PC-3 (cell line): ENCODE results near the gene NDFIP2. TPM values are rescaled to one million over a fixed set of nuclear protein-coding genes. Genes with fewer than 3 reads are reported as not detected.

Experiments used
- ATAC-seq: fragments of 200-7000 bp; cut with Tn5 transposase; 2 replicates; pipeline ENCODE4 v1.9.1; 2020; ENCODE audit warnings: mild to moderate bottlenecking, moderate library complexity
- BruUV-seq: library from RNA; stranded (reverse); fragments of 400-500 nt; replicated peaks from 2 replicates; lab custom pipeline; 2021; lab: Mats Ljungman, UMichigan
- CTCF ChIA-PET: fragments of 300-600 bp; sonication (Branson Sonifier 250); formaldehyde crosslinking; loops from one replicate; lab custom pipeline; 2022; ENCODE audit warnings: antibody characterized with exemption; lab: Charles Lee
- POLR2A ChIA-PET: fragments of 300-600 bp; sonication (Branson Sonifier 250); formaldehyde crosslinking; loops from one replicate; lab custom pipeline; 2022; ENCODE audit warnings: antibody characterized with exemption; ENCODE audit not compliant: unreplicated experiment; lab: Charles Lee
- DNase-seq: peaks from one replicate; pipeline ENCODE4 v3.0.0-alpha.2; 2015
- H2AFZ ChIP-seq: fragments of 300-600 bp; sonication (generic); 2 replicates; pipeline ENCODE4 v1.6.0; 2016; ENCODE audit warnings: antibody characterized with exemption, low read length
- H3F3A ChIP-seq: fragments of 300-600 bp; sonication (generic); one replicate; pipeline ENCODE4 v1.6.0; 2017; ENCODE audit warnings: antibody characterized with exemption, low read length, control low read depth, mild to moderate bottlenecking; ENCODE audit not compliant: unreplicated experiment
- H3K27ac ChIP-seq: fragments of 300-600 bp; sonication (generic); 2 replicates; pipeline ENCODE4 v1.5.1; 2016; ENCODE audit warnings: mild to moderate bottlenecking, low read length
- H3K27me3 ChIP-seq: fragments of 300-600 bp; sonication (generic); 2 replicates; pipeline ENCODE4 v1.6.1; 2016; ENCODE audit warnings: low read length, mixed read lengths
- H3K36me3 ChIP-seq: fragments of 300-600 bp; sonication (generic); 2 replicates; pipeline ENCODE4 v1.6.1; 2016; ENCODE audit warnings: low read depth, mixed run types, low read length, mixed read lengths
- H3K4me1 ChIP-seq: fragments of 300-600 bp; sonication (generic); 2 replicates; pipeline ENCODE4 v1.5.1; 2016; ENCODE audit warnings: low read length; ENCODE audit not compliant: insufficient read depth
- H3K4me2 ChIP-seq: fragments of 300-600 bp; sonication (generic); 2 replicates; pipeline ENCODE4 v1.6.0; 2016; ENCODE audit warnings: low read length
- H3K4me3 ChIP-seq: fragments of 300-600 bp; sonication (generic); 2 replicates; pipeline ENCODE4 v1.5.1; 2016; ENCODE audit warnings: mild to moderate bottlenecking, low read length, mixed read lengths
- H3K79me2 ChIP-seq: fragments of 300-600 bp; sonication (generic); 2 replicates; pipeline ENCODE4 v1.6.1; 2017; ENCODE audit warnings: low read length, mixed read lengths
- H3K9ac ChIP-seq: fragments of 300-600 bp; sonication (generic); 2 replicates; pipeline ENCODE4 v1.6.0; 2016; ENCODE audit warnings: mild to moderate bottlenecking, low read length
- H3K9me2 ChIP-seq: fragments of 300-600 bp; sonication (generic); replicated peaks from 2 replicates; pipeline ENCODE4 v1.6.1; 2016; ENCODE audit warnings: mixed run types, low read length, mixed read lengths
- H3K9me3 ChIP-seq: fragments of 300-600 bp; sonication (generic); 2 replicates; pipeline ENCODE4 v1.6.1; 2016; ENCODE audit warnings: low read length, mixed read lengths
- H4K20me1 ChIP-seq: fragments of 300-600 bp; sonication (generic); 2 replicates; pipeline ENCODE4 v1.6.1; 2016; ENCODE audit warnings: low read length, mixed read lengths
- EZH2 ChIP-seq: fragments of 300-600 bp; sonication (generic); IDR thresholded peaks from one replicate; pipeline ENCODE4 v1.6.1; 2017; ENCODE audit warnings: antibody characterized with exemption, mild to moderate bottlenecking, low read length; ENCODE audit not compliant: unreplicated experiment
- EZH2phosphoT487 ChIP-seq: fragments of 300-600 bp; sonication (generic); IDR thresholded peaks from 2 replicates; pipeline ENCODE4 v1.6.1; 2018; ENCODE audit warnings: mild to moderate bottlenecking, antibody characterized with exemption, low read length, borderline replicate concordance
- intact Hi-C: fragments of 100-400 bp; cut with micrococcal nuclease; formaldehyde crosslinking; loops from 2 replicates; pipeline ENCODE4 v1.9.0; 2023
- total RNA-seq: library from RNA; depleted of rRNA; stranded (reverse); fragments of >200 nt; gene quantifications from 2 replicates; pipeline ENCODE4 v1.2.3, GENCODE V29; 2014
- TF ChIP-seq, protein P1 (sequence below): fragments of 300-600 bp; sonication (generic); conservative IDR thresholded peaks from 2 replicates; pipeline ENCODE4 v1.5.1; 2017; ENCODE audit warnings: antibody characterized with exemption, low read depth, mild to moderate bottlenecking, low read length

NDFIP2 gene
- total RNA-seq, 1 experiment from 2014 or later: 19.5 TPM

DNA sequence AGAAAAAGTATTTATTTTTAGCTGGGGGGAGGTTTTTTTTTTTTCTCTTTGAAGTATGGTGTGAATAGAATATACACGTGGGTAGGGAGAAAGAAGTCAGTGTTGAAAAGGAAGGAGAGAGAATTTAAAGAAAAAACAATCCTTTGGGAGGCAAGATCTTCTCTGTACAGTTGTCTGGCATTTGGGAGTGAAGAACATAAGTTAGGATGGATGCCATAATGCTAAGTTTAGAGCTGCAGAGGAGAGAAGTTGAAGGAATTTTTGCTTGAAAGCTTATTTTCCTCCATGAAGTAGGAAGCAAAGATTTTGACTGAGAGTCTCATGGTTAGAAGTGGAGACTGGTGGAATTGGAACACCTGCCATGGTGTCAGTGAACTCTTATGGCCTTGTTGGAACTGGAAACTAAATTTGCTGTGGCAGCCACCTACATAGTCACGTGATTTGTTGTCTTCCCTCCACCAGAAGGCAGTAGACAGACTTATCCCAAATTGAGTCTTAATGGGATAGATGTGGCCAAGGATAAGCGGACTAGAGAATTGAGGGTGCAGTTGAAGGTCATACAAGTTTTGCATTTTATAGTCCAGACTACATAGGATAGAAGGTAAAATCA lies 22.0 kb downstream of the NDFIP2 start:
- no TSS peak for BruUV-seq
- no peak overlapping the region for H2AFZ ChIP-seq
- no peaks in the 10 kb centered on the region for H3F3A ChIP-seq
- H3K27ac ChIP-seq: no peak overlapping the region
- H3K9me2 ChIP-seq: no peaks in the 10 kb centered on the region
- intact Hi-C loops: no loop called here
- peaks cover 2% of the 10 kb centered on the region for H3K4me1 ChIP-seq
- 0 out of 2 replicates have a peak, but pooled peaks cover 8% of the 10 kb centered on the region for H3K9me3 ChIP-seq
- no peaks in the 10 kb centered on the region for H3K27me3 ChIP-seq
- H3K9ac ChIP-seq: no peak overlapping the region
- ChIA-PET POLR2A (no interaction called here), CTCF (no interaction called here)
- ATAC-seq (no peak), DNase-seq (no peak)
- H3K4me2 ChIP-seq: no peak overlapping the region
- H3K4me3 ChIP-seq: no peak overlapping the region
- TF ChIP-seq EZH2 (no peak), EZH2phosphoT487 (no peak)
- TF ChIP-seq, protein P1, sequence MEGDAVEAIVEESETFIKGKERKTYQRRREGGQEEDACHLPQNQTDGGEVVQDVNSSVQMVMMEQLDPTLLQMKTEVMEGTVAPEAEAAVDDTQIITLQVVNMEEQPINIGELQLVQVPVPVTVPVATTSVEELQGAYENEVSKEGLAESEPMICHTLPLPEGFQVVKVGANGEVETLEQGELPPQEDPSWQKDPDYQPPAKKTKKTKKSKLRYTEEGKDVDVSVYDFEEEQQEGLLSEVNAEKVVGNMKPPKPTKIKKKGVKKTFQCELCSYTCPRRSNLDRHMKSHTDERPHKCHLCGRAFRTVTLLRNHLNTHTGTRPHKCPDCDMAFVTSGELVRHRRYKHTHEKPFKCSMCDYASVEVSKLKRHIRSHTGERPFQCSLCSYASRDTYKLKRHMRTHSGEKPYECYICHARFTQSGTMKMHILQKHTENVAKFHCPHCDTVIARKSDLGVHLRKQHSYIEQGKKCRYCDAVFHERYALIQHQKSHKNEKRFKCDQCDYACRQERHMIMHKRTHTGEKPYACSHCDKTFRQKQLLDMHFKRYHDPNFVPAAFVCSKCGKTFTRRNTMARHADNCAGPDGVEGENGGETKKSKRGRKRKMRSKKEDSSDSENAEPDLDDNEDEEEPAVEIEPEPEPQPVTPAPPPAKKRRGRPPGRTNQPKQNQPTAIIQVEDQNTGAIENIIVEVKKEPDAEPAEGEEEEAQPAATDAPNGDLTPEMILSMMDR: no peak
- H3K79me2 ChIP-seq: peaks cover 81% of the 10 kb centered on the region
- H3K36me3 ChIP-seq: peaks cover 10% of the 10 kb centered on the region; the same call in 1 of the 2 replicates
- H4K20me1 ChIP-seq: peaks cover 3% of the 10 kb centered on the region; the same call in 1 of the 2 replicates

DNA sequence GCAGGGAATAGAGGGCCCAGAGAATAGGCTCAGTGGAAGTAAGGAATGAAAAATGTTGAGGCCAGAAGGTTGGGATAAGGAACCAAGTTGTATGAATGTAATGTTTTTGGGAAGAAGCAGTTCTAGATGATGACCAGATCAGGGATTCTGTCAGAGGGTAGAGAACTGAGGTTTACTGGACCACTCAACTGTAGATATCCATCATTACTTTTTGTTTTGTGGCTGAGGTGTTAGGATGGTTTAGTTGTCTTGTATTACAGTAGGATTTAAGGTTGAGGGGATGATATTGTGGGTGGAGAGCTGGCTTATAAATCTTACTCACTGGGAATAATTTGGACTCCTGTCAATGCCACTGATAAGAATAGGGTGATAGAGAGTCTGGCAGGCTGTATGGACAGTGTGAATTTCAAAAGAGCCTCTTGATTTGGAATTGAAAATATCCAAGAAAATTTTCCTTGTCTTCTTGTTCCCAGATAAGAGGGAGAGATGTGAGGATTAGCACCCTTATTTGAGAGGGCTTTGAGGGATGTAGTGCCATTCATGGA lies 22.6 kb downstream of the NDFIP2 start:
- DNase-seq: no peak
- H3K4me2 ChIP-seq: no peak overlapping the region
- H3K9me2 ChIP-seq: no peaks in the 10 kb centered on the region
- H3K36me3 ChIP-seq: peaks cover 6% of the 10 kb centered on the region; the same call in 1 of the 2 replicates
- ChIA-PET CTCF (no interaction called here), POLR2A (no interaction called here)
- H3K79me2 ChIP-seq: peaks cover 81% of the 10 kb centered on the region
- H3K9me3 ChIP-seq: 0 out of 2 replicates have a peak, but pooled peaks cover 8% of the 10 kb centered on the region
- TF ChIP-seq, protein P1: no peak
- TF ChIP-seq EZH2phosphoT487 (no peak), EZH2 (no peak)
- H3K4me3 ChIP-seq: no peak overlapping the region
- H3K9ac ChIP-seq: no peak overlapping the region
- no peak for ATAC-seq
- no TSS peak for BruUV-seq
- H3K27me3 ChIP-seq: no peaks in the 10 kb centered on the region
- peaks cover 3% of the 10 kb centered on the region; the same call in 1 of the 2 replicates for H4K20me1 ChIP-seq
- no peak overlapping the region for H3K27ac ChIP-seq
- H3F3A ChIP-seq: no peaks in the 10 kb centered on the region
- no peak overlapping the region for H2AFZ ChIP-seq
- H3K4me1 ChIP-seq: peaks cover 8% of the 10 kb centered on the region
- intact Hi-C loops: no loop called here
